ENCODE data around the gene DACH1. TPM values are rescaled to one million over a fixed set of nuclear protein-coding genes. Genes with fewer than 3 reads are reported as not detected.

The DACH1 gene
- total and polyA plus RNA-seq, 2 donors (not counting 3 experiments of a cell fraction or from before 2014, with no cell fraction given), result 8.6 to 28.3 TPM

- Histone ChIP-seq H2AFZ (ENCODE audit: low read depth, low read length) (no peak overlapping the region), H3K79me2 (ENCODE audit: control insufficient read depth, insufficient read depth, low read length) (no peaks in the 10 kb centered on the region), H3K27ac (ENCODE audit: insufficient read depth, low read depth, low read length) (no peak overlapping the region), H3K9ac (replicated peaks; ENCODE audit: extremely low read depth, insufficient read depth, low read length) (no peak overlapping the region), H3K4me3 (replicated peaks in 1 of 3; ENCODE audit: insufficient read depth in 1 of 3, low read depth in 1 of 3, low read length in 3 of 3) (no peak overlapping the region), H3K36me3 (ENCODE audit: control insufficient read depth in 2 of 2, extremely low read depth in 1 of 2, insufficient read depth in 2 of 2, low read length in 2 of 2) (no peaks in the 10 kb centered on the region), H4K20me1 (replicated peaks; ENCODE audit: control insufficient read depth, extremely low read depth, insufficient read depth, low read length) (no peaks in the 10 kb centered on the region), H3K27me3 (ENCODE audit: control insufficient read depth in 2 of 2, insufficient read depth in 2 of 2, low read length in 2 of 2) (no peaks in the 10 kb centered on the region), H3K9me3 (replicated peaks; ENCODE audit: control insufficient read depth, insufficient read depth, low read length) (no peaks in the 10 kb centered on the region), H3K9me1 (replicated peaks; ENCODE audit: control insufficient read depth, extremely low read depth, insufficient read depth, low read length) (no peaks in the 10 kb centered on the region), H3K4me1 (ENCODE audit: control insufficient read depth, extremely low read depth, insufficient read depth, low read length) (no peaks in the 10 kb centered on the region), H3K4me2 (ENCODE audit: insufficient read depth, low read length) (no peak overlapping the region)
- no peak for FAIRE-seq
- no peak for TF ChIP-seq POLR2A (IDR thresholded peaks at IDR 0.05; ENCODE audit: low read depth, low read length)
- no peak for TF ChIP-seq CTCF (IDR thresholded peaks at IDR 0.05; ENCODE audit: extremely low read depth in 1 of 2, insufficient read depth in 1 of 2, low read depth in 1 of 2, low read length in 2 of 2)
- no peak for TF ChIP-seq POLR2AphosphoS5 (IDR thresholded peaks at IDR 0.05; ENCODE audit: insufficient read depth, low read depth, low read length)
- TF ChIP-seq EZH2 (IDR thresholded peaks at IDR 0.05; ENCODE audit: borderline replicate concordance, low read depth, low read length, severe bottlenecking), result no peak
- no peak for TF ChIP-seq JUN (IDR thresholded peaks at IDR 0.05; ENCODE audit: borderline replicate concordance, insufficient read depth, insufficient read length, low read depth)
- TF ChIP-seq FOS (IDR thresholded peaks at IDR 0.05; ENCODE audit: borderline replicate concordance, insufficient read depth, low read length), result no peak
- no peak for TF ChIP-seq MAX (IDR thresholded peaks at IDR 0.05; ENCODE audit: insufficient read depth, insufficient read length)
- no peak for DNase-seq (ENCODE audit: low read depth, low spot score)
- CTCF ChIA-PET, result interaction anchor here (0.6 to 1.3 kb wide), 2 partner anchors 9 to 75 kb away, joined by 3 read pairs; no protein-coding TSS in a partner anchor
- no TSS peak for BruUV-seq (replicated peaks)
- dilution Hi-C loops (cut with MboI; ENCODE audit: extremely low pct_ligation_motif_present, low sequenced_read_pairs) (no loop called here), intact Hi-C loops (cut with micrococcal nuclease) (no loop called here)
- POLR2A ChIA-PET, result no interaction called here
Measured at GRCh38 chr13:71485913-71486312, 381.1 kb downstream of the DACH1 start.

All from endothelial cell of umbilical vein (primary cell).